ENCODE data around the gene COL24A1.

The COL24A1 gene

GRCh38 chr1:86192417-86192816, 35.8 kb upstream of the COL24A1 start:
- no peak for DNase-seq
- Histone ChIP-seq H3K27ac (ENCODE audit: low read depth, low read length) (no peak overlapping the region), H2BK12ac (ENCODE audit: low read length) (no peak overlapping the region), H3K4me1 (ENCODE audit: control insufficient read depth in 1 of 2, insufficient read depth in 2 of 2, low read length in 2 of 2) (no peaks in the 10 kb centered on the region), H3K18ac (ENCODE audit: low read length) (no peak overlapping the region), H2BK5ac (ENCODE audit: low read depth, low read length, poor library complexity) (no peak overlapping the region), H3K79me1 (ENCODE audit: low read length) (no peaks in the 10 kb centered on the region), H3K79me2 (ENCODE audit: control insufficient read depth, insufficient read depth, low read length, poor library complexity) (no peaks in the 10 kb centered on the region), H3K4me3 (ENCODE audit: low read depth, low read length) (no peak overlapping the region), H3K36me3 (ENCODE audit: control insufficient read depth in 1 of 2, insufficient read depth in 2 of 2, low read length in 2 of 2) (no peaks in the 10 kb centered on the region), H2AK5ac (ENCODE audit: low read length) (no peak overlapping the region), H4K8ac (ENCODE audit: low read depth, low read length) (no peak overlapping the region), H2AFZ (ENCODE audit: insufficient read depth, low read length, poor library complexity) (no peak overlapping the region), H3K9me3 (ENCODE audit: insufficient read depth, low read depth, low read length) (no peaks in the 10 kb centered on the region), H3K4me2 (ENCODE audit: low read length) (no peak overlapping the region), H3K23ac (ENCODE audit: low read length) (no peak overlapping the region), H2BK120ac (ENCODE audit: insufficient read depth, low read length, poor library complexity) (no peak overlapping the region), H4K12ac (ENCODE audit: low read depth, low read length) (no peak overlapping the region), H3K27me3 (ENCODE audit: insufficient read depth, low read length) (no peaks in the 10 kb centered on the region), H4K91ac (ENCODE audit: low read depth, low read length) (no peak overlapping the region), H3K14ac (ENCODE audit: low read length) (no peak overlapping the region), H3K4ac (ENCODE audit: low read depth, low read length) (no peak overlapping the region), H3K9ac (ENCODE audit: low read length) (no peak overlapping the region)
- WGBS (ENCODE audit: extremely low coverage, insufficient coverage, insufficient read length), result no CpG with 5 or more reads among the region's 1 CpG

- Histone ChIP-seq H3K23ac (ENCODE audit: low read length) (no peak overlapping the region), H3K27me3 (ENCODE audit: insufficient read depth, low read length) (no peaks in the 10 kb centered on the region), H3K14ac (ENCODE audit: low read length) (no peak overlapping the region), H2BK5ac (ENCODE audit: low read depth, low read length, poor library complexity) (no peak overlapping the region), H3K27ac (ENCODE audit: low read depth, low read length) (no peak overlapping the region), H2BK12ac (ENCODE audit: low read length) (no peak overlapping the region), H3K79me1 (ENCODE audit: low read length) (no peaks in the 10 kb centered on the region), H3K9ac (ENCODE audit: low read length) (no peak overlapping the region), H3K79me2 (ENCODE audit: control insufficient read depth, insufficient read depth, low read length, poor library complexity) (no peaks in the 10 kb centered on the region), H3K4ac (ENCODE audit: low read depth, low read length) (no peak overlapping the region), H3K18ac (ENCODE audit: low read length) (no peak overlapping the region), H2AK5ac (ENCODE audit: low read length) (no peak overlapping the region), H3K4me2 (ENCODE audit: low read length) (no peak overlapping the region), H3K9me3 (ENCODE audit: insufficient read depth, low read depth, low read length) (no peaks in the 10 kb centered on the region), H2BK120ac (ENCODE audit: insufficient read depth, low read length, poor library complexity) (no peak overlapping the region), H4K12ac (ENCODE audit: low read depth, low read length) (no peak overlapping the region), H4K91ac (ENCODE audit: low read depth, low read length) (no peak overlapping the region), H3K36me3 (ENCODE audit: control insufficient read depth in 1 of 2, insufficient read depth in 2 of 2, low read length in 2 of 2) (no peaks in the 10 kb centered on the region), H3K4me3 (ENCODE audit: low read depth, low read length) (no peak overlapping the region), H4K8ac (ENCODE audit: low read depth, low read length) (no peak overlapping the region), H2AFZ (ENCODE audit: insufficient read depth, low read length, poor library complexity) (no peak overlapping the region), H3K4me1 (ENCODE audit: control insufficient read depth in 1 of 2, insufficient read depth in 2 of 2, low read length in 2 of 2) (no peaks in the 10 kb centered on the region)
- DNase-seq, result no peak
- WGBS (ENCODE audit: extremely low coverage, insufficient coverage, insufficient read length), result no CpG with 5 or more reads among the region's 4 CpGs
Observed at GRCh38 chr1:86191958-86192357, 35.4 kb upstream of the COL24A1 start.

- Histone ChIP-seq H3K36me3 (ENCODE audit: control insufficient read depth in 1 of 2, insufficient read depth in 2 of 2, low read length in 2 of 2) (no peaks in the 10 kb centered on the region), H3K27ac (ENCODE audit: low read depth, low read length) (no peak overlapping the region), H3K9ac (ENCODE audit: low read length) (no peak overlapping the region), H3K18ac (ENCODE audit: low read length) (no peak overlapping the region), H3K4me2 (ENCODE audit: low read length) (no peak overlapping the region), H3K79me1 (ENCODE audit: low read length) (no peaks in the 10 kb centered on the region), H3K4me3 (ENCODE audit: low read depth, low read length) (no peak overlapping the region), H3K27me3 (ENCODE audit: insufficient read depth, low read length) (no peaks in the 10 kb centered on the region), H3K23ac (ENCODE audit: low read length) (no peak overlapping the region), H3K9me3 (ENCODE audit: insufficient read depth, low read depth, low read length) (no peaks in the 10 kb centered on the region), H2BK120ac (ENCODE audit: insufficient read depth, low read length, poor library complexity) (no peak overlapping the region), H4K8ac (ENCODE audit: low read depth, low read length) (no peak overlapping the region), H4K91ac (ENCODE audit: low read depth, low read length) (no peak overlapping the region), H3K14ac (ENCODE audit: low read length) (no peak overlapping the region), H3K4ac (ENCODE audit: low read depth, low read length) (no peak overlapping the region), H3K79me2 (ENCODE audit: control insufficient read depth, insufficient read depth, low read length, poor library complexity) (no peaks in the 10 kb centered on the region), H2BK12ac (ENCODE audit: low read length) (no peak overlapping the region), H4K12ac (ENCODE audit: low read depth, low read length) (no peak overlapping the region), H2AFZ (ENCODE audit: insufficient read depth, low read length, poor library complexity) (no peak overlapping the region), H3K4me1 (ENCODE audit: control insufficient read depth in 1 of 2, insufficient read depth in 2 of 2, low read length in 2 of 2) (no peaks in the 10 kb centered on the region), H2AK5ac (ENCODE audit: low read length) (no peak overlapping the region), H2BK5ac (ENCODE audit: low read depth, low read length, poor library complexity) (no peak overlapping the region)
- no CpG with 5 or more reads among the region's 1 CpG for WGBS (ENCODE audit: extremely low coverage, insufficient coverage, insufficient read length)
- no peak for DNase-seq
Observed at GRCh38 chr1:86190873-86191272, 34.3 kb upstream of the COL24A1 start.

DNA sequence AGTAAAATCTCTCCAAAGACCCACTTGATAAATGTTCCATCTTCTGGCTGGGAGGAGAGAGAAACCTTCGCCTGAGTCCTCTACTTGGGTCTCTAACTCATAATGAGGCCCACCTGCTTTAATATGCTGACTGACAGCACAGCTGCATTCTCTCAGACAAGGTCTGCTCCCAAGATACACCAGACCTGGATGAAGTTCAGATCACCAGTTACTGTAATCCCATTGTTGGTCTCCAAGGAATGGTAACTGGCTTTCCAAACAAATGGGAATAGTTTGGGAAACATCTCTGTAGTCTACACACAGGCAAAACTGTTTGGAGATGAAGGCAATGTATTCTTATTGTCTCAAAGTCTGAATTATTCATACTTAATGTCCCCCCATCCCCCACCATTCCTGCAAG, 27.9 kb upstream of the COL24A1 start:
- Histone ChIP-seq H3K79me1 (ENCODE audit: low read length) (no peaks in the 10 kb centered on the region), H4K12ac (ENCODE audit: low read depth, low read length) (no peak overlapping the region), H3K4me1 (ENCODE audit: control insufficient read depth in 1 of 2, insufficient read depth in 2 of 2, low read length in 2 of 2) (no peaks in the 10 kb centered on the region), H3K4me2 (ENCODE audit: low read length) (no peak overlapping the region), H3K9me3 (ENCODE audit: insufficient read depth, low read depth, low read length) (no peaks in the 10 kb centered on the region), H3K18ac (ENCODE audit: low read length) (no peak overlapping the region), H2BK120ac (ENCODE audit: insufficient read depth, low read length, poor library complexity) (no peak overlapping the region), H2AK5ac (ENCODE audit: low read length) (no peak overlapping the region), H3K79me2 (ENCODE audit: control insufficient read depth, insufficient read depth, low read length, poor library complexity) (no peaks in the 10 kb centered on the region), H2BK5ac (ENCODE audit: low read depth, low read length, poor library complexity) (no peak overlapping the region), H3K36me3 (ENCODE audit: control insufficient read depth in 1 of 2, insufficient read depth in 2 of 2, low read length in 2 of 2) (no peaks in the 10 kb centered on the region), H3K27me3 (ENCODE audit: insufficient read depth, low read length) (no peaks in the 10 kb centered on the region), H4K91ac (ENCODE audit: low read depth, low read length) (no peak overlapping the region), H3K23ac (ENCODE audit: low read length) (no peak overlapping the region), H3K27ac (ENCODE audit: low read depth, low read length) (no peak overlapping the region), H2BK12ac (ENCODE audit: low read length) (no peak overlapping the region), H3K14ac (ENCODE audit: low read length) (no peak overlapping the region), H3K4ac (ENCODE audit: low read depth, low read length) (no peak overlapping the region), H3K4me3 (ENCODE audit: low read depth, low read length) (no peak overlapping the region), H3K9ac (ENCODE audit: low read length) (no peak overlapping the region), H4K8ac (ENCODE audit: low read depth, low read length) (no peak overlapping the region), H2AFZ (ENCODE audit: insufficient read depth, low read length, poor library complexity) (no peak overlapping the region)
- DNase-seq, result no peak
- no CpG with 5 or more reads among the region's 1 CpG for WGBS (ENCODE audit: extremely low coverage, insufficient coverage, insufficient read length)
